K562 (cell line): ENCODE data around the gene ABHD16A. TPM values are rescaled to one million over a fixed set of nuclear protein-coding genes. Genes with fewer than 3 reads are reported as not detected.

Source experiments
- ATAC-seq: fragments of 200-7000 bp; cut with Tn5 transposase; 3 replicates; pipeline ENCODE4 v1.9.1; 2020; ENCODE audit warnings: moderate library complexity
- BruUV-seq: library from RNA; stranded (reverse); fragments of 400-500 nt; replicated peaks from 2 replicates; lab custom pipeline; 2021; lab: Mats Ljungman, UMichigan
- CTCF ChIA-PET: fragments of 300-600 bp; formaldehyde crosslinking; extraction: SDS; loops from one replicate; lab custom pipeline; 2021; ENCODE audit warnings: low intra/inter-chr PET ratio; lab: Yijun Ruan, JAX
- POLR2A ChIA-PET: fragments of 300-600, 350-650 bp; sonication (Branson Sonifier 250); formaldehyde crosslinking; extraction: SDS; loops from one replicate; lab custom pipeline; 2021; ENCODE audit warnings: antibody characterized with exemption, inconsistent platforms; lab: Yijun Ruan, JAX
- DNase-seq, 4 experiments: peaks; one replicate each; pipeline versions ENCODE4 v3.0.0 to v3.0.0-alpha.2; 2011 to 2018; ENCODE audit warnings: low spot score in 3 of 4, mixed read lengths in 3 of 4; ENCODE audit errors: extremely low read depth in 1 of 4
- FAIRE-seq: peaks from 2 replicates; lab custom pipeline; 2011; peaks lifted over from hg19 to GRCh38; lab: Jason Lieb, UNC
- H2AFZ ChIP-seq: 2 replicates; pipeline ENCODE4 v1.6.0; 2011; ENCODE audit warnings: low read depth, low read length, control low read depth, inconsistent platforms
- H3K27ac ChIP-seq: fragments of 200-600 bp; 3 replicates; pipeline ENCODE4 v1.8.0; 2011; ENCODE audit warnings: low read depth, mild to moderate bottlenecking, control low read depth, inconsistent platforms, low read length, moderate library complexity, mixed read lengths; ENCODE audit errors: extremely low read depth
- H3K27me3 ChIP-seq, 2 experiments: fragments of 300-600 bp in 1 of 2; 2 replicates in 1 of 2; 3 replicates in 1 of 2; pipeline versions ENCODE4 v1.6.0 to v1.8.0; 2011; ENCODE audit warnings: inconsistent platforms in 2 of 2, low read length in 2 of 2, mild to moderate bottlenecking in 1 of 2, mixed read lengths in 1 of 2, moderate library complexity in 1 of 2; ENCODE audit not compliant: control insufficient read depth in 2 of 2, insufficient read depth in 2 of 2
- H3K36me3 ChIP-seq: fragments of 300-600 bp; 3 replicates; pipeline ENCODE4 v1.8.0; 2011; ENCODE audit warnings: mild to moderate bottlenecking, low read length, inconsistent platforms; ENCODE audit not compliant: control insufficient read depth, insufficient read depth
- H3K4me1 ChIP-seq, 2 experiments: fragments of 200-600 bp in 1 of 2; replicated peaks in 1 of 2; 2 replicates in 1 of 2; 3 replicates in 1 of 2; pipeline versions ENCODE4 v1.5.1 to v1.8.0; 2011; ENCODE audit warnings: inconsistent platforms in 2 of 2, low read length in 2 of 2, mild to moderate bottlenecking in 1 of 2, mixed read lengths in 1 of 2, moderate library complexity in 1 of 2; ENCODE audit not compliant: control insufficient read depth in 2 of 2, insufficient read depth in 2 of 2
- H3K4me2 ChIP-seq: 2 replicates; pipeline ENCODE4 v1.6.1; 2011; ENCODE audit warnings: low read length, control low read depth, inconsistent platforms, mixed read lengths; ENCODE audit not compliant: insufficient read depth
- H3K4me3 ChIP-seq: fragments of 200-600 bp; sonication (generic), shearing (Covaris generic); 2 replicates; pipeline ENCODE4 v1.5.1; 2016; ENCODE audit warnings: control low read depth, inconsistent platforms
- H3K79me2 ChIP-seq: fragments of 200-600 bp; 3 replicates; pipeline ENCODE4 v1.8.0; 2011; ENCODE audit warnings: low read length, inconsistent platforms; ENCODE audit not compliant: control insufficient read depth, insufficient read depth
- H3K9ac ChIP-seq, 2 experiments: 2 replicates each; pipeline versions ENCODE4 v1.6.0 to v1.6.1; 2011; ENCODE audit warnings: low read depth in 2 of 2, low read length in 2 of 2, control low read depth in 1 of 2, inconsistent platforms in 1 of 2, mild to moderate bottlenecking in 1 of 2, mixed read lengths in 1 of 2; ENCODE audit not compliant: insufficient read depth in 1 of 2
- H3K9me1 ChIP-seq: one replicate; pipeline ENCODE4 v1.6.0; 2011; ENCODE audit warnings: inconsistent platforms, mild to moderate bottlenecking, low read length, moderate library complexity; ENCODE audit not compliant: control insufficient read depth, insufficient read depth
- H3K9me3 ChIP-seq: replicated peaks from 2 replicates; pipeline ENCODE4 v1.5.1; 2011; ENCODE audit warnings: low read depth, low read length, inconsistent platforms; ENCODE audit not compliant: control insufficient read depth, insufficient read depth
- H4K20me1 ChIP-seq: replicated peaks from 2 replicates; pipeline ENCODE4 v1.6.1; 2011; ENCODE audit warnings: low read length, inconsistent platforms, mixed read lengths; ENCODE audit not compliant: control insufficient read depth, insufficient read depth
- CAMTA2 ChIP-seq: fragments of 250-450 bp; sonication (Bioruptor Pico); conservative IDR thresholded peaks from 2 replicates; pipeline ENCODE4 v1.5.1; 2022
- EHMT2 ChIP-seq: fragments of 450-650 bp; IDR thresholded peaks from 2 replicates; pipeline ENCODE4 v1.6.1; 2018; ENCODE audit warnings: antibody characterized with exemption
- FOXP1 ChIP-seq: sonication (generic); formaldehyde crosslinking; IDR thresholded peaks from 2 replicates; pipeline ENCODE4 v1.8.0; 2022; ENCODE audit warnings: mild to moderate bottlenecking, missing genetic modification reagents
- HINFP ChIP-seq: fragments of 450-650 bp; conservative IDR thresholded peaks from 2 replicates; pipeline ENCODE4 v1.6.1; 2016; ENCODE audit warnings: missing genetic modification characterization, low read depth, mild to moderate bottlenecking, control low read depth, missing compliant biosample characterization
- MCM7 ChIP-seq, 2 experiments: fragments of 450-650 bp; IDR thresholded peaks; 2 replicates each; pipeline ENCODE4 v1.6.1; 2016 to 2018
- PCBP1 ChIP-seq: fragments of 200-400 bp; formaldehyde crosslinking; IDR thresholded peaks from 2 replicates; pipeline ENCODE4 v1.6.1; 2018; ENCODE audit warnings: mild to moderate bottlenecking, low read depth, low read length; ENCODE audit not compliant: poor library complexity, severe bottlenecking
- PML ChIP-seq: IDR thresholded peaks from 2 replicates; pipeline ENCODE4 v1.6.1; 2012; ENCODE audit warnings: low read length, inconsistent platforms
- SOX6 ChIP-seq: fragments of 450-650 bp; IDR thresholded peaks from 2 replicates; pipeline ENCODE4 v1.6.1; 2014; ENCODE audit warnings: mild to moderate bottlenecking
- TEAD1 ChIP-seq, 2 experiments: fragments of 450-650 bp in 1 of 2; sonication (generic) in 1 of 2; formaldehyde crosslinking; IDR thresholded peaks; 2 replicates each; pipeline versions ENCODE4 v1.4.0 to v1.8.0; 2020 to 2022; ENCODE audit warnings: mild to moderate bottlenecking in 2 of 2, missing genetic modification reagents in 1 of 2
- TFAP4 ChIP-seq: sonication (generic); formaldehyde crosslinking; IDR thresholded peaks from 2 replicates; pipeline ENCODE4 v1.8.0; 2022; ENCODE audit warnings: missing genetic modification reagents, mild to moderate bottlenecking, moderate library complexity, borderline replicate concordance
- ZBTB1 ChIP-seq: sonication (generic); formaldehyde crosslinking; IDR thresholded peaks from 2 replicates; pipeline ENCODE4 v1.8.1; 2023; ENCODE audit warnings: missing genetic modification reagents, low read depth, mild to moderate bottlenecking, borderline replicate concordance
- ZNF134 ChIP-seq: fragments of 250-450 bp; sonication (Bioruptor Pico); conservative IDR thresholded peaks from 2 replicates; pipeline ENCODE4 v1.4.0; 2020
- WGBS: fragments of 100-300 bp; shearing (Covaris generic); methylation state at CpG from one replicate; pipeline ENCODE4 v1.1.6; 2016; ENCODE audit warnings: low coverage, mixed read lengths; ENCODE audit not compliant: insufficient coverage; ENCODE audit errors: missing lambda C conversion rate; 5-methylcytosine and 5-hydroxymethylcytosine counted together
- in situ Hi-C: fragments of 300-500 bp; cut with MboI; formaldehyde crosslinking; loops from 4 replicates; pipeline ENCODE4 v1.15.0; 2018; ENCODE audit warnings: inconsistent platforms, mixed read lengths
- intact Hi-C: fragments of 100-400 bp; cut with micrococcal nuclease; formaldehyde crosslinking; loops from 2 replicates; pipeline ENCODE4 v1.14.2; 2022
- polyA plus RNA-seq, 8 experiments: library from polyadenylated mRNA; depleted of rRNA in 4 of 8; stranded (reverse) in 5 of 8; unstranded in 3 of 8; fragments of >200 nt; fragmentation: Nextera tagmentation in 2 of 8; fragmentation: Illumina TruSeq in 1 of 8; extraction: Ambion mirVana in 2 of 8; extraction: Trizol in 1 of 8; gene quantifications; 2 replicates each; pipeline versions ENCODE4 v1.2.1 to v1.2.3, GENCODE V29; 2011 to 2014; ENCODE audit warnings: inconsistent platforms in 1 of 8, missing spikeins in 1 of 8
- total RNA-seq, 7 experiments: library from RNA; depleted of rRNA in 6 of 7; stranded (reverse); fragments of >200 nt in 6 of 7; fragmentation: Illumina TruSeq in 2 of 7; extraction: Trizol in 2 of 7; gene quantifications; 2 replicates each; pipeline versions ENCODE4 v1.2.1 to v1.2.3, GENCODE V29; 2011 to 2021; ENCODE audit warnings: low replicate concordance in 1 of 7
- TF ChIP-seq, protein P1 (sequence below): sonication (generic); formaldehyde crosslinking; IDR thresholded peaks from 2 replicates; pipeline ENCODE4 v1.9.0; 2022; ENCODE audit warnings: mild to moderate bottlenecking, missing genetic modification reagents
- TF ChIP-seq, protein P2 (sequence below): sonication (generic); formaldehyde crosslinking; IDR thresholded peaks from 2 replicates; pipeline ENCODE4 v1.8.1; 2022; ENCODE audit warnings: missing genetic modification reagents

Gene ABHD16A
- total and polyA plus RNA-seq, 9 of the 15 experiments (the other 6 are each of a cell fraction or from before 2014, with no cell fraction given), result 25.8 to 120 (median 81.6) TPM

GRCh38 chr6:31723245-31723979 is 20.3 kb upstream of the ABHD16A start, which contains the start of gene MPIG6B (continued):
- TF ChIP-seq TEAD1 (CRISPR knock-in tag; IDR thresholded peaks at IDR 0.05) (0 out of 4 replicates have a peak, but pooled peaks of 1 of the 2 experiments have one; percentile 50), TFAP4 (no peak), ZNF134 (CRISPR knock-in tag) (no peak), PCBP1 (peak; percentile 59), HINFP (tag) (no peak), EHMT2 (no peak)

GRCh38 chr6:31722173-31722572 is 19.0 kb upstream of the ABHD16A start:
- Histone ChIP-seq H4K20me1 (no peaks in the 10 kb centered on the region), H3K27me3 (no peaks in the 10 kb centered on the region), H3K9ac (peak overlapping the region in 1 of 2 experiments; percentile 27; a peak in 1 of 4 replicates), H3K36me3 (peaks cover 13% of the 10 kb centered on the region; the same call in 1 of the 3 replicates), H3K4me3 (no peak overlapping the region), H3K79me2 (no peaks in the 10 kb centered on the region), H3K4me2 (no peak overlapping the region), H2AFZ (no peak overlapping the region), H3K4me1 (peaks cover 32 to 38% of the 10 kb centered on the region in 2 experiments), H3K9me1 (peaks cover 1% of the 10 kb centered on the region), H3K9me3 (no peaks in the 10 kb centered on the region), H3K27ac (no peak overlapping the region)
- in situ Hi-C loops, result no loop called here
- DNase-seq (no peak), ATAC-seq (no peak), FAIRE-seq (no peak)
- CTCF ChIA-PET, result no interaction called here
- POLR2A ChIA-PET, result interaction anchor here (0.6 to 15.0 kb wide), 11 partner anchors 10 to 366 kb away, joined by 3 to 236 read pairs (median 5); partner anchors contain the start of genes ABHD16A, CLIC1, CSNK2B and DDAH2
- intact Hi-C loops, result no loop called here
- 48% methylated on average over 3 of the region's 3 CpGs for WGBS
- BruUV-seq, result no TSS peak
- TF ChIP-seq ZBTB1 (0 out of 2 replicates have a peak, but pooled peaks have one; percentile 9), PML (no peak), FOXP1 (CRISPR knock-in tag) (0 out of 2 replicates have a peak, but pooled peaks have one; percentile 12), SOX6 (no peak), MCM7 (IDR thresholded peaks at IDR 0.05) (no peak), CAMTA2 (no peak)
- TF ChIP-seq, protein P1, sequence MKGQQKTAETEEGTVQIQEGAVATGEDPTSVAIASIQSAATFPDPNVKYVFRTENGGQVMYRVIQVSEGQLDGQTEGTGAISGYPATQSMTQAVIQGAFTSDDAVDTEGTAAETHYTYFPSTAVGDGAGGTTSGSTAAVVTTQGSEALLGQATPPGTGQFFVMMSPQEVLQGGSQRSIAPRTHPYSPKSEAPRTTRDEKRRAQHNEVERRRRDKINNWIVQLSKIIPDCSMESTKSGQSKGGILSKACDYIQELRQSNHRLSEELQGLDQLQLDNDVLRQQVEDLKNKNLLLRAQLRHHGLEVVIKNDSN (CRISPR knock-in tag), result peak; percentile 29; the same call in 1 of the 2 replicates
- TF ChIP-seq, protein P2, sequence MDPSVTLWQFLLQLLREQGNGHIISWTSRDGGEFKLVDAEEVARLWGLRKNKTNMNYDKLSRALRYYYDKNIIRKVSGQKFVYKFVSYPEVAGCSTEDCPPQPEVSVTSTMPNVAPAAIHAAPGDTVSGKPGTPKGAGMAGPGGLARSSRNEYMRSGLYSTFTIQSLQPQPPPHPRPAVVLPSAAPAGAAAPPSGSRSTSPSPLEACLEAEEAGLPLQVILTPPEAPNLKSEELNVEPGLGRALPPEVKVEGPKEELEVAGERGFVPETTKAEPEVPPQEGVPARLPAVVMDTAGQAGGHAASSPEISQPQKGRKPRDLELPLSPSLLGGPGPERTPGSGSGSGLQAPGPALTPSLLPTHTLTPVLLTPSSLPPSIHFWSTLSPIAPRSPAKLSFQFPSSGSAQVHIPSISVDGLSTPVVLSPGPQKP, result peak; percentile 54; the same call in 1 of the 2 replicates
